Measurements from ENCODE around the gene ARHGAP26. TPM values are rescaled to one million over a fixed set of nuclear protein-coding genes. Genes with fewer than 3 reads are reported as not detected.

The ARHGAP26 gene
- total and polyA plus RNA-seq, 2 experiments from 2014 or later, result 9.5 to 16.8 TPM

DNA sequence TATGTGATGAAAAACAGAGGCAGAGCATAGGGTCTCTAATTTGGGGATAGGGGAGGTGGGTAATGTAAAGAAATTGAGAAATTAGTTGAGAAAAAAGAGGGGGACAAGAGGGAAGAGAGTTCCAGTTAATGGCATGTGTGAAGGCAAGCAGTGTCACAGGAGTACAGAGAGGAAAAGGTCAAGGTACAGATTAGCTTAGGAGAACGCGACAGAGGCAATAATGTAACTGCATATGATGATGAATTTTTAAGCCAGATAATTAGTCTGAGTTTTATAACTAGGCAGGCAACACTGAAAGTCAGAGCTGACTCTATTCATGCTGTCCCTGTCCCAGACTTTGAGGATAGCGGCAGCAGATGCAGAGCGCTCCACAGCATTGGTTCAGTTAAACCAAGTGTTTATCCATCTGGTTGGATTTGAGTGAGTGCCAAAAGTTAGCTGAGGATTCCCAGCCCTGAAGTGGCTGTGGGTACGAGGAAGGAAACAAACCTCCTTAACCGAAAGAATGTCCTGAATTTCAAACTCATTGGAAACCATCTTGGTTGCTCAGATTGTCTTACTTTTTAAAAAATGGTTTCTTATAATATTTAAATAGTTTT, 315.2 kb downstream of the ARHGAP26 start:
- H3K4me3 Mint-ChIP-seq, result no peak overlapping the region
- Histone ChIP-seq H3F3A (replicated peaks; ENCODE audit: low read depth) (no peaks in the 10 kb centered on the region), H3K27me3 (ENCODE audit: insufficient read depth) (no peaks in the 10 kb centered on the region), H3K36me3 (ENCODE audit: insufficient read depth) (no peaks in the 10 kb centered on the region), H3K27ac (ENCODE audit: low read depth) (no peak overlapping the region), H3K9me2 (ENCODE audit: insufficient read depth) (peaks cover 6% of the 10 kb centered on the region; the same call in 1 of the 2 replicates), H3K4me1 (ENCODE audit: insufficient read depth) (peaks cover 19% of the 10 kb centered on the region), H4K20me1 (replicated peaks; ENCODE audit: insufficient read depth) (no peaks in the 10 kb centered on the region), H2AFZ (no peak overlapping the region), H3K4me2 (no peak overlapping the region), H3K4me3 (no peak overlapping the region), H3K79me2 (replicated peaks; ENCODE audit: insufficient read depth) (no peaks in the 10 kb centered on the region)
- no peak for DNase-seq (ENCODE audit: low spot score)
- H3K27me3 Mint-ChIP-seq (ENCODE audit: insufficient read depth, low read depth, poor library complexity), result peaks cover 1% of the 10 kb centered on the region
- TF ChIP-seq REST (IDR thresholded peaks at IDR 0.05; ENCODE audit: unreplicated experiment), result no peak
- TF ChIP-seq, protein P1, sequence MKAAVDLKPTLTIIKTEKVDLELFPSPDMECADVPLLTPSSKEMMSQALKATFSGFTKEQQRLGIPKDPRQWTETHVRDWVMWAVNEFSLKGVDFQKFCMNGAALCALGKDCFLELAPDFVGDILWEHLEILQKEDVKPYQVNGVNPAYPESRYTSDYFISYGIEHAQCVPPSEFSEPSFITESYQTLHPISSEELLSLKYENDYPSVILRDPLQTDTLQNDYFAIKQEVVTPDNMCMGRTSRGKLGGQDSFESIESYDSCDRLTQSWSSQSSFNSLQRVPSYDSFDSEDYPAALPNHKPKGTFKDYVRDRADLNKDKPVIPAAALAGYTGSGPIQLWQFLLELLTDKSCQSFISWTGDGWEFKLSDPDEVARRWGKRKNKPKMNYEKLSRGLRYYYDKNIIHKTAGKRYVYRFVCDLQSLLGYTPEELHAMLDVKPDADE (IDR thresholded peaks at IDR 0.05), result no peak
- TF ChIP-seq ZNF114 (CRISPR knock-in tag; IDR thresholded peaks at IDR 0.05), result no peak
- TF ChIP-seq ZNF331 (CRISPR knock-in tag; IDR thresholded peaks at IDR 0.05; ENCODE audit: low read depth), result no peak
- TF ChIP-seq EZH2phosphoT487 (IDR thresholded peaks at IDR 0.05; ENCODE audit: unreplicated experiment), result no peak
- TF ChIP-seq ZNF462 (CRISPR knock-in tag; IDR thresholded peaks at IDR 0.05), result no peak
- TF ChIP-seq EZH2 (IDR thresholded peaks at IDR 0.05; ENCODE audit: low read depth, unreplicated experiment), result no peak
- TF ChIP-seq NANOG (IDR thresholded peaks at IDR 0.05; ENCODE audit: borderline replicate concordance), result no peak
- no peak for TF ChIP-seq STAT1 (IDR thresholded peaks at IDR 0.05; ENCODE audit: unreplicated experiment)
- TF ChIP-seq POLR2AphosphoS5 (IDR thresholded peaks at IDR 0.05; ENCODE audit: low read depth), result no peak
- no peak for ATAC-seq
- no peak overlapping the region for H3K27ac Mint-ChIP-seq
- peaks cover 6% of the 10 kb centered on the region; the same call in 2 of the 3 replicates for H3K36me3 Mint-ChIP-seq (ENCODE audit: low read depth)
- H3K4me1 Mint-ChIP-seq, result peaks cover 21% of the 10 kb centered on the region
- no peaks in the 10 kb centered on the region for H3K9me3 Mint-ChIP-seq

Measured in GM23338 (cell line).